ENCODE measurements around the gene SPRR1B.
"Not testable (repeated sequence)": the region's sequence is repeated elsewhere in the genome, so short reads cannot be mapped to it uniquely, and the experiment has no call there.

SPRR1B gene, protein sequence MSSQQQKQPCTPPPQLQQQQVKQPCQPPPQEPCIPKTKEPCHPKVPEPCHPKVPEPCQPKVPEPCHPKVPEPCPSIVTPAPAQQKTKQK

DNA sequence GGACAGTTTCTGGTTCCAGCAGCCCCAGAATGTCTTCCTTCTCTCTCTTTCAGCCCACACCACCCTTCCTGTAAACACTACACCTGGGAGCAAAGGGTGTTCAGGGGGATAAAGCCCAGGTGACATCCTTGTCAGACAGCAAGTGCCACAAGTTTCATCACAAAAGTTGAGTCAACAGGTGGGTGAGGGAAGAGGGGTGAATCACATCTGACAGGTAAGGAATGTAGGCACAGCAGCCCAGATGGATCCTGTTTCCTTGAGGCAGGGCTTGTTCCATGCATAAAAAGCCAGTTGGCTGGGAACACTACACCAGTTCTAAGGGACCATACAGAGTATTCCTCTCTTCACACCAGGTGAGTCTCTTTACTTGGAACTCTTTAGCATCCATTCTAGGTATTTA lies at the start of gene SPRR1B:
TSS of gene SPRR1B (plus strand) at position 309 of the 400 bp plus-strand sequence. CDS start 1,143 bp downstream, outside the sequence.
- DNase-seq: no peak

DNA sequence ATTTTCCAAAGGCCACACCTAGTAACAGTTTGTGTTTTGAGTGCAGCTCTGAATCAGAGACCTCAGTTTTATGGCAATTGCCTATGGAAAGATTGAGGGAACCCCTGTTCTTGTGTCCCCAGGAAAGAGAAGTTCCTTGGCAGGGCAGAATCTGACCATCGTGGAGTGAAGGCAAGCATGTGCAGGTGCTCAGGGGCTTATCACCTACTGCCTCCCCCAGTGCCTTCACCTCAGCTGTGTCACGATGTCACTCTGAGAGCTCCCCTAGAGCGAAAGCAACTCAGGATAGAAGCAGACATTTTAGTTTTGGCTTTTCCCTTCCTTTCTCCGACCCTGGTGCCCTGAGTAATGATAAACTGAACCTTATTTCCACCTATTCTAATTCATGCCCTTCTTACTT lies 48.9 kb upstream of the SPRR1B start:
- no peak for DNase-seq

DNA sequence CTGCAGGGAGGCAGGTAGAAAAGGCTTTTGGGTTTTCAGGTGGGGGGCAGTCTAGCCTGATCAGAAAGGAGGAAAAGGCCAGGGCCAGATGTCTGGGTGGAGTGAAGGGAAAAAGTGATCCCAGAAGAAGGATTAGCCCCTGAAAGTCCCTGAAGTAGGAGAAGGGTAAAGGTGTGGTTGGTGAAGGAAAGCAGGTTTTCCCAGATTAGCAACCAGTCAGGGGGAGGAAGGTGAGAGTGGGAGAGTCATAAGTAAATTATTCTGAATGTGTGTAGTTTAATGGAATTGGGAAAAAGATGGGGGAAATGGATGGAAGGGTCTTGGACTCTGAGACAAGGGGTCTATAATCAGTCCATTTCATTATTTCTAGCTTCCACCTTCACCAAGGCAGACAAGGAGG lies 47.8 kb upstream of the SPRR1B start:
- no peak for DNase-seq

DNA sequence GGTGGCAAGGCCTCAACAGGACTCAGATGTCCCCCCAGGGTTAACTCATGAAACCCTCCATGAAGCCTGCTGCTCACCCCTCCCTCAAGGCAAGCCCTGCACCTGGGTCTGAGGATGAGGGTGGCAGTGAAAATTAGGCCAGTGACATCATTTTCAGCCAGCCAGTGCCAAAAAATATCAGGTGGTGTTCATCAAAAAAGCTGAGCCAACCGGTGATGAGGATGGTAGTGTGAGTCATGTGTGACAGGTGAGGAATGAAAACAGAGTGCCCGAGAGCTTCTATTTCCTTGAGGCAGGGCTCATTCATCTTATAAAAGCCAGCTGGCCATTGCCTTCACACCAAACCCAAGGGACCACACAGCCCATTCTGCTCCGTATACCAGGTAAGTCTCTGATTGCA lies 47.3 kb upstream of the SPRR1B start, which contains the start of gene SPRR1A:
TSS of gene SPRR1A (plus strand) at position 339 of the 400 bp plus-strand sequence. CDS start 1,150 bp downstream, outside the sequence.
- no peak for DNase-seq

DNA sequence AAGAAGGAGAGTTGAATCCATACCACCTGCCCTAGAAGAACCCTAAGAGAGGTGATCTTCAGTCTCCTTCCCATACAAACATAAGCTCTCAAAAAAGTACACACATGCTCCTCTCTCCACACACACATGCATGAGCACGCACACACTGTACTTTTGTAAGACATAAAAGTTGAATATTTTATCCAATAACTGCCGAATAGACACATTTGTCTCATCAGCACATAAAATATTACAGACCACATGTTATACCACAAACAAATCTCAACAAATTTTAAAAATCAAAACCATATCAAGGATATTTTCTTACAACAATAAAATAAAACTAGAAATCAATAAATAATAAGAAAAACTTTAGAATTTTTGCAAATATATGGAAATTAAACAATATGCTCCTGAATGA lies 44.4 kb upstream of the SPRR1B start:
- no peak for DNase-seq

DNA sequence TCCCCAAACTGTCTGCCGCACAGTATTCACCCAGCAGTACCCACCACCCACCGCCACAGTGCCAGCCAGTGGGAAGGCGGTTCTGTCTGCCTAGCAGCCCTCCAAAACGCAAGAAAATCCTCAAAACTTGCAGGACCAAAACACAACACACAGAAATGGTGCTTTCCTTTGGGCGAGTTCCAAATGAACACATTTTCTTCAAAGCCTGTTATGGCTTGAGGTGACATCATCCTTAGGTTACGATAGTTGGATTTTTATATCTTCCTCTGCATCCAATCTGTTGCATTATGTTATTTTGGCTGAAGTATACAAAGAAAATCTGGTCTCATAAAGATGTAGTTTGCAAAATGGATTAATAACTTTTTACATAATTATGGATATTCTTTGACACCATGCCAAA lies 37.8 kb upstream of the SPRR1B start:
- DNase-seq: no peak

DNA sequence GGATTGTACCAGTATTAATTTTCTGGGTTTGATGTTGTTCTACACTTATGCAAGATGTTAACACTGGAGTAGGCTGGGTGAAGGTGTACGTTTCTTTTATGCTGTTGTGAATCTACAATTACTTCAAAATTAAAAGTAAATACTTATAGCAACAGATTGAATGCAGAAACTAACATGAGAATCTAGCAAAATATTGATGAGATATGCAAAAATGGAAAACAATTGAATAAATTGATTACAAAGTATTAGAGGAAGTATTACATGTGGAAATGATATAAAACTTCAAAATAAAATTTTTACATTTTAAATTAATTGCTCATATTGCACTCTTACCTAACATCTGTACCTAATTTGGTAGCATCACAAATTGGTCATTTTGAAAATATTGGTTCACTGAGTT lies 35.2 kb upstream of the SPRR1B start:
- DNase-seq: no peak

DNA sequence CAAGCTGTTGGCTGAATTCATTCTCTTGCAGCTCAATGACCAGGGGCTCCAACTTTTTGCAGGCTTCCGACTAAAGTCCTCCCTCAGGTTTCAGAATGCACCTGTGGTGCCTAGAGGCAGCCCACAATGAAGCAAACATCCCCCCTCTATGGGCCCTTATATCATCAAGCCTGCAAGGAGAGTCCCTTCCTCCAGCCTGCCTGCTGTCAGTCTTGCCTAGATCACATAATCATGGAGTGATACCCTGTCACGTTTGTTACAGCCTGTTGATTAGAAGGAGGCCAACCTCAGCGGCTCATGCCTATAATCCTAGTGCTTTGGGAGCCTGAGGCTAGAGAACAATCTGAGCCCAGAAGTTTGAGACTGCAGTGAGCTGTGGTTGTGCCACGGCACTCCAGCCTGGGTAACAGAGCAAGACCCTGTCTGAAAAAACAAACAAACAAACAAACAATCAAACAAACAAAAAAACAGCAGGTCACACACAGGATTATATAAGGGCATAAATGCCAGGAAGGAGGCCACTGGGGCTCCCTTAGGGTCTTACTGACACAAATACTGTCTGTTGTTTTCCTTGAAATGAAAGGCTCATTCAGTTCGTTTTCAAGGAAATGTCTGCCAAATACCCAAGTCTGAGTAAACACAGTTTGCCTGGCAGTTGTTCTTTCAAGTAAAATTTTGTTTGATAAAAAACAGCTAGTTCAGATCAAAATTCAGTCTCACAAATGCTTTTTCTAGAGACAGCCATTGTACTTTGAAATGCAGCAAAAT lies 34.2 kb upstream of the SPRR1B start:
- DNase-seq: no peak

DNA sequence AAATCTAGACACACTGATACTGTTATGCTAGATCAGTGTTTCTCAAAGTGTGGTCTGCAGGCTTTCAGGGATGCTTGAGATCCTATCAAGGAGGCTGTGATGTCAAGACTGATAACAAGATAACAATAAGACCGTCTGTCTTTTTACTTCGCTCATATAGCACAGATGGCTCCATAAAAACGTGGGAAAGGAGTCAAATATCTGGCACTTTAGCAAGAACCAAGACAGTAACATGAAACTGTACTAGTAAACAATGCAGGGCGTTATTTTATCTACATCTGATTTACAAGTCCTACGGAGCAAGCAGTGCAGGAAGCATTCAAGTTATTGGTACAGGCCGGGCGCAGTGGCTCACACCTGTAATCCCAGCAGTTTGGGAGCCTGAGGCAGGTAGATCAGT lies 33.1 kb upstream of the SPRR1B start:
- no peak for DNase-seq

DNA sequence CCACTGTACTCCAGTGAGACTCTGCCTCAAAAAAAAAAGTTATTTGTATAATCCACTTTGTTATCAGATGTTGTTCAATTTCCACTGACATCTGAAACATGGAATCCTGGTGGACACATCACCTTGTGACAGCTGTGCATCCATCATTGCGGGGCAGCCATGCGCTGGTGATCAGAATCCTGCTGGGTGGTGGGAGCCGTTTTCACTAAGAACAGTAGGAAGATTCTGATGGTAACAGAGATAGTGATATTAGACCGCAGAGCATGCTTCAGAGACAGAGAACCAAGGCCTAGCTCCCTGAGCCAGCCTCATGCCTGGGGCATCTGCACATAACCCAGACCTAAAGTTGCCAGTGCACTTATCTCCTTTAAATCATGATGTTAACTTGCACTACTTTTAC lies 32.5 kb upstream of the SPRR1B start:
- no peak for DNase-seq

DNA sequence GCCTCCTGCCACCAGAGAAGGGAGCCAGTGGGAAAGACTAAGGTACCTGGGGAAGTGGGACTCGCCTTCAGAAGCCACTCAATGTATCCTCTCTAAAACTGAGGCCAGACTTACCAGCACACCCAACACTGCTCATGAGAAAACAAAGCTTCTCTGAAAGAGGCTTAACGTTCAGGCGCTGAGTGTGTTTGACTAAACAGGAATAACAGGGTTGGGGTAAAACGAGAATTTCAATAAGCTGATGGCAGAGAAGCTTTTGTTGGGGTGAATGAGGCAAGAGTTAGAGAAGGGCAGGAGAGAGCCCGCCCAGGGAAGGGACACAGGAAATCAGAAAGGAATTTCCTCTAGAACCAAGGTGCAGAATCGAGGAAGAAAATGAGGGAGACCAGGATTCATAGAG lies 31.2 kb upstream of the SPRR1B start:
- no peak for DNase-seq

DNA sequence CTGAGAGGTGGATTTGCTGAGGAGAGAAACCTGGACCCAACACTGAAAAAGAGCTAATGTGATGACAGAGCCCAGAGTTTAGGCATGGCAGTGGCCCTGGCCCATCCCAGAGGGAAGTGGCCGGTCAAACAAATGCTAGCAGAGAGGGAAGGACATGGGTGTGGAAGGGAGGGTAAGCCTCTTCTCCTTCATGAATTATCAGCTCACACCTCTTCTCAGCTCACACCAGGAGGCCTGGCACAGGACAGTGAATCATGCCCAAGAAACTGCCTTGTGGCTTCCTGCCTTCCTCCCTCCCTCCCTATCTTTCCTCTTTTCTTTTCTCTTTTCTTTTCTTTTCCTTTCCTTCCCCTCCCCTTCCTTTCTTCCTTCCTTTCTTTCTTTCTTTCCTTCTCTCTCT lies 30.7 kb upstream of the SPRR1B start:
- DNase-seq: no peak

DNA sequence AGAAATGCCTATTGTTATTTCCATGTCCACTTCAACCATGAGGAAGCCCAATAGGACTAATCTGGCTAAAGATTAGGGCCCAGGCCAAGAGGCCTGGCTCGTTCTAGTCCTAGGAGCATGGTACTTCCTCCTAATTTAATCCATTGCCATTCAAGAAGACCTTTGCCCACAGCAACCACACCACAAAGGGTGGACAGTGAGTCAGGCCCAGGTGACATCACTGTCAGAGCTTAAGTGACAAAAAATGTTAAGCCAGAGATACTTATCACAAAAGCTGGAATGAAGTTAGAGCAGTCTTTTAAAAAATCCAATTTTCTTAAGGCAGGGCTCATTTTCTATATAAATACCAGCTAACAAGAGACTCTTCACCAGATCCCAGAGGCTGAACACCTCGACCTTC lies 29.6 kb upstream of the SPRR1B start, which contains the start of gene SPRR3:
TSS of gene SPRR3 (plus strand) at position 368 of the 400 bp plus-strand sequence. CDS start 1,272 bp downstream, outside the sequence.
- DNase-seq: no peak

DNA sequence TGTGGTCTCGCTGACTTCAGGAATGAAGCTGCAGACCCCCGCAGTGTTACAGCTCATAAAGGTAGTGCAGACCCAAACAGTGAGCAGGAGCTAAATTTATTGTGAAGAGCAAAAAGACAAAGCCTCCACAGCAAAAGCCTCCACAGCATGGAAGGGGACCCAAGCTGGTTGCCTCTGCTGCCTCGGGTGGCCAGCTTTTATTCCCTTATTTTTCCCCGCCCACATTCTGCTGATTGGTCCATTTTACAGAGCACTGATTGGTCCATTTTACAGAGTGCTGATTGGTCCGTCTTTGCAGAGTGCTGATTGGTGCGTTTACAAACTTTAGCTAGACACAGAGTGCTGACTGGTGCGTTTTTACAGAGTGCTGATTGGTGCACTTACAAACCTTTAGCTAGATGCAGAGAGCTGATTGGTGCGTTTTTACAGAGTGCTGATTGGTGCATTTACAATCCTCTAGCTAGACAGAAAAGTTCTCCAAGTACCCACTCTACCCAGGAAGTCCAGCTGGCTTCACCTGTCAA lies 19.7 kb upstream of the SPRR1B start:
- DNase-seq: not testable (repeated sequence)

DNA sequence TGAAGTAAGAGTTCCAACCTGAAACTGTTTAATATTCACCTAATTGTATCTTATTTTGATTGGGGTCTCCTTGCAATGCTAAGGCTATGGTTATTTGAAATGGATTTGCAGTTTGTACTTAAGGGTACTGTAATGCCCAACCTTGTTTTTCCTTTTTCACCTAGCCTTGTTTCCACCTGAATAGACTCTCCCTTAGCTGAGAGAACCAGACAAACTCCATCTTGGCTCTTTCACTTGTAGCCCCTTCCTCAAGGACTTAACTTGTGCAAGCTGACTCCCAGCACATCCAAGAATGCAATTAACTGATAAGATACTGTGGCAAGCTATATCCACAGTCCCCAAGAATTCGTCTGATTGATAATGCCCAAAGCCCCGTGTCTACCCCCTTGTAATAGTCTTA lies 9.2 kb upstream of the SPRR1B start:
- not testable (repeated sequence) for DNase-seq

DNA sequence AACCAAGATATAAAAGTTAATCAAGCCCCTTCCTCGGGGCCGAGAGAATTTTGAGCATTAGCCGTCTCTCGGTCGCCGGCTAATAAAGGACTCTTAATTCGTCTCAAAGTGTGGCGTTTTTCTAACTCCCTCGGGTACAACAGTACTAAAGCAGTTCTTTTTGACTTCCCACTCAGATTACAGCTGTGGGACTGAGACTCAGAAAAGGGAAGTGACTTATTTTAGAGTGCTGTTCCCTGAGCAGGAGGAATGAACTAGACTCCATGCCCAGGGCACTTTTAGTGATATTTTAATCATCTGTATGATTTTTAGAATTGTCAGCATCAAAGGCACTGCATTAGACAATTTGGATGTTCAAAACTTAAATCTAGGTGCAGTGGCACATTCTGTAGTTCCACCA lies 8.7 kb upstream of the SPRR1B start:
- DNase-seq: not testable (repeated sequence)

DNA sequence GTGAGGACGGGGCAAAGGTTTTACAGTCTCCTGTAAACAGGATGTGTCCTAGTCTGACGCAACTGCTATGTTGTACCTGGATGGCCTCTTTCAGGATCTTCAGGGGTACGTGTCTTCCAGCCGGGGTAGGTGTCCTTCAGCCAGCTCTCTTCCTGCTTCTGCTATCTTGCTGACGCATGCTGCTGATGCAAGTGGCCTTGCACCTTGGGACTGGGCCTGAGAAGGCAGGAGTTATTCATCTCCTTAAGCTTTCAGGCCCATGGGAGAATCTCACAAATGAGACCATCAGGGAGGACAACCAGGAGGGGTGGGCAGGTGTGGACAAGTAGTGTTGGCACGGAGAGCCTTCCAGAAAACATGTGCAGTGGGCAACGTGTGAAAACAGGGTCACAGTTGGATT lies 7.9 kb upstream of the SPRR1B start:
- no peak for DNase-seq

DNA sequence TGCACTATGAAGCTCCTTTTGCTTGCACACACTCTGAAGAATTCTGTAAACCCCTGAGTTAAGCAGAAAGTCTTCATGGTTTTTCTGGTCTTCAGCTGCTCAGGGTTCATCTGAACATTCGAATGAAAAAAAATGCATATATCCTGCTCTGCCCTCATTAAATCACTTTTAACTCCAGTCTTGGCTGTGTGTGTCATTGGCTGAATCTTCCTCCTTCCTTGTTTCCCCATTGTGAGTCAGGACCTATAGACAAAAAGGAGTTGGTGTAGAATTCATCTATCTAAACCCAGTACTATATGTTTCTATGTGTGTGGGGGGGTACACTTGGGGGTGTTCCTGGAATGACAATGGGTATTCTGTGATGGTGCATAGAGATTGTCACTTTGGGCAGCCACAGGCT lies 6.6 kb upstream of the SPRR1B start:
- DNase-seq: no peak

DNA sequence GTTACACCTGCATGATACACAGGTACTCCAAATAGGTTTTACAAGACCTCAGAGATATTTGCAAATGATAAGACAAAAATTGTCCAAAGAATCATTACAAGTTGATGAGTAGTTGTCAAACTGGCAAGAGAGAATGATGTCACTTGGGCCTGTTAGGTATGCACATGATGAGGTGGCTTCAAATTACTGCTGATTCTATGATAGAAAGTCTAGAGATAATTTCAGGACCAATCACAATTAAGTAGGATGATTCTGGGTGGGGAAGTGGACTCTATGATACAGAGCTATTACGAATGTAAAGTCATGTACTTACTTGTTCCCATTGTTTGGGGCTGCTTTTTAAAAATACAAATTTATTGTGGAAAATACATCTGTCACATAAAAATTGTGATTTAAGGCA lies 5.2 kb upstream of the SPRR1B start:
- no peak for DNase-seq

DNA sequence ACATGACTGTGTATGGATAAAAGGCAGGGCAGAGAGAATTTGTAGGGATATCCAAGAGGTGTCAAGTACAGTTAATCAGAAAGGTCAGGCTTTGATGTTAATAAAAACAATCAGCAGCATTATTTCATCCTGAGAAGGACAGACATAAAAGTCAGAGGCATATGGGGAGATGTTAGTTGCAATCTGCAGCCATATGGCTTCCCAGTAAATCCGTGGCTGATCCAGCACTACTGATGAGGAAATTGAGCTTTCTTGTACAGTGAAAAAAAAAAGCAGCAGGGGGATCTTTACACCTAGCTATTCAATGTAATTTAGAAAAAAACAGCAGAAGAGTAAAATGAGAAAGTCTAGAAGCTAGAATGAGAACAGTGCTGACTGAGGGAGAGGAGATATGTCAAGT lies 2.2 kb upstream of the SPRR1B start:
- no peak for DNase-seq

DNA sequence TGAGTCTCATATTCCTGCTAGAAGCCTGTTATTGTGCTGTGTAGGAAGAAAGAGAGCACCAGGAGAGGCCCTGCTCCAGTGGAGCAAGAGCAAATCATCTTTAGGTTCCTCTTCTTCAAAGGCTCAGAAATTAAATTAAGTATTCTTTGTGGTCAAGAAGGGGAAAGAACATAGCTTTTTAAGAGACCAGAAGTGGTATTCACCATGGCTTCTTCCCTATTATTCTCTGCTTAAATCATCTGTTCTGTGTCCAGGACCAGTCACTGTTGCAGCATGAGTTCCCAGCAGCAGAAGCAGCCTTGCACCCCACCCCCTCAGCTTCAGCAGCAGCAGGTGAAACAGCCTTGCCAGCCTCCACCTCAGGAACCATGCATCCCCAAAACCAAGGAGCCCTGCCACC lies 1.1 kb downstream of the SPRR1B start:
- DNase-seq: no peak

DNA sequence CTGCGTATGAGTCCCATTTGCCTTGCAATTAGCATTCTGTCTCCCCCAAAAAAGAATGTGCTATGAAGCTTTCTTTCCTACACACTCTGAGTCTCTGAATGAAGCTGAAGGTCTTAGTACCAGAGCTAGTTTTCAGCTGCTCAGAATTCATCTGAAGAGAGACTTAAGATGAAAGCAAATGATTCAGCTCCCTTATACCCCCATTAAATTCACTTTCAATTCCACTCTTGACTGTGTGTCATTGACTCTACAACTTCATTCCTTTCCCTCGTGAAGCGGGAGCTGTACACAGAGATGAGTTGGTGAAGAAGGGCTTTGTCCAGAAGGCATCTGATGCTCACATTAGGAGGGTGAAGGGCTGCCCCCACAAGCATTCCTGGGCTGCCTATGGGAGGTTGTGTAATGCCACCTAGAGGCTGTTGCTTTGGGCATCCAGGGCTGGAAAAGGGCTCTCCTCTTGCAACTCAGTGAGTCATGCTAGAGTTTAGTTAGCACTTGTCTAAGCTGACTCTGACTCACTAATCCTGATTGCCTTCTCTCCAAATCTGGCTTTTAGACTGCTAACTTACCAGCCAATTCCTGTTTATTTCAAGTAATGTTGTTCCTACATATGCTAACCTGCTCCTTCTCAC lies 1.8 kb downstream of the SPRR1B start:
- DNase-seq: no peak

DNA sequence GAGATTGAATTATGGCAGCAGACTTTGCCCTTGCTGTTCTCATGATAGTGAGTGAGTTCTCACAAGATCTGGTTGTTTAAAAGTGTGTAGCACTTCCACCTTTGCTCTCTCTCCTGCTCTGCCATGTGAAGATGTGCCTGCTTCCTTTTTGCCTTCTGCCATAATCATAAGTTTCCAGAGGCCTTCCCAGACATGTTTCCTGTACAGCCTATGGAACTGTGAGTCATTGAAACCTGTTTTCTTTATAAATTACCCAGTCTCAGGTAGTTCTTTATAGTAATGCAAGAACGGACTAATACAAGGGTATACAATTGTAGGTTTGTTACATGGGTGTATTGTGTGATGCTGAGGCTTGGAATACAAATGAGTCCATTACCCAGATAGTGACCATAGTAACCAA lies 4.2 kb downstream of the SPRR1B start:
- no peak for DNase-seq
